NCI-H526 (cell line): ENCODE measurements around the gene CARS2.
"Not testable (repeated sequence)": the region's sequence is repeated elsewhere in the genome, so short reads cannot be mapped to it uniquely, and the experiment has no call there.

ENCODE experiments used
- DNase-seq, 2 experiments: peaks; one replicate each; lab custom pipeline; 2025; lab: John Stamatoyannopoulos, UW

Gene CARS2

DNA sequence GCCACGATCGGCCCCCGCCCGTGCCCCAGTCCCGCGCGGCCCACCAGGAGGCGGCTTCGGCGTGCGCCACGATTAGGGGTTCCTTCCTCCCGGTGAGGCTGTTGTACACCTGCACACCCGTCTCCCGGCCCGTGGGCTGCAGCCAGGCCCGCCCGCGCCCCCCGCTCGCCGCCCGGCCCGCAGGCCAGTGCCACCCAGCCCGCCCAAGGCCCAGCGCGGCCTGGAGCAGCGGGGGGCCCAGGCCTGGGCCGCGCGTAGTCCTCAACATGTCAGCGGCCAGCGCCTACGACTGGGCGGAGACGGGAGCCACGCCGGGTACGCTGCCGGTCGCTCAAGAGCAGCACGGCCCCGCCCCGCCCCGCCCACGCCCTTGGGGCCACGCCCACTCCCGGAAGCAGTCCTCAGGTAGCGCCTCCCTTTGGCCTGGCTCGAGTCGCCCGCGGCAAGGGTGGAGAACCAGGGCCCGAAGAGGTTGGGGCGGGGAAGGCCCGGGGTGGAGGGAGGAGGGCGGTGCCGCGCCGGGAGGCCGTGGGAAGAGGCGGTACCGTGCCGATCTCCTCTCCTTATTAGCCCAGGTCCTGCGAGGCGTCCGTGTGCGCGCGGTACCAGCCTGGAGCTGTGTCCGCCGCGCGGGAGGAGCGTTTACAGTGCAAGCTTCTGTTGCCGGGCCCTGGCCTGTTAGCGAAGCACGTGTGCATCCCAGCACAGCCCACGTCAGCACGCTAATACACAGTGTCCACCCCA is at the start of gene CARS2:
TSS of gene CARS2 (minus strand) at position 291 of the 744 bp plus-strand sequence. CDS start at position 268, 23 bp downstream.
- peak; percentile 97 to 99 for DNase-seq

DNA sequence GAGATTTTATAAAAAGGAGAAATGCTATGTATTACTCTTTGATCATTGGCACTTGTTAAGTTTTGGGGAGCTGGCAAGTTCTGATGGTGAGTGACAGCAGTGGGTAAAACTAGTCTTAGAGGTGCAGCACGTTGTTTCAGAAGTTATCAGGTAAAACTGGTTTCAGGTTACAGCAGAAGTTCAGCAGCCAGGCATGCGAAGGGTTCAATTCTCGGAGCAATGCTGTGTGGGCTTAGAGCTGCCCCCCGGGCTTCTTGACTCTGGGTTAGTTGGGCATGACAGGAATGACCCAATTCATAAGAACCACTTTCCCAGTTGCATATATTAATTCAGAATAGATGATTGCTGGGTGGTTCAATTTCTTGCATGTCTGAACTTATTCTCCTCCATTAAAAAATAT is 42.4 kb upstream of the CARS2 start:
- no peak for DNase-seq

DNA sequence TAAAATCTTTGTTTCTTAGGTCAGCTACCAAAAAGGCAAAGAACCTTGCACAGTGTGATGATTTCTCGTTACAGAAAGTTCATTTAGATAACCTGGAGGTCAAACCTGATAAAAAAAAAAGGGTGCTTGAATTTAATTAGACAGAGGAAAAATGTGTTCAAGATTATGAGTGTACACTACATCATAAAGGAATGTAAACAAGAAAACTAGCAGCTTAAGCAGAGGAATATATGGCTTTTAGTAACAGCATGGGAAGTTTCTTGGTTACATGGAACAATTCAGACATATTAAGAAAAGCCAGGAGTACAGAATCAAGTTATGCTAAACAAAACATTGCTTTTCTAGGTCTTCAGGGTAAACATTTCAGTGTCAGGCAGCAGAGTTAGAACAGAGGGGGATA is 40.5 kb upstream of the CARS2 start:
- no peak for DNase-seq

DNA sequence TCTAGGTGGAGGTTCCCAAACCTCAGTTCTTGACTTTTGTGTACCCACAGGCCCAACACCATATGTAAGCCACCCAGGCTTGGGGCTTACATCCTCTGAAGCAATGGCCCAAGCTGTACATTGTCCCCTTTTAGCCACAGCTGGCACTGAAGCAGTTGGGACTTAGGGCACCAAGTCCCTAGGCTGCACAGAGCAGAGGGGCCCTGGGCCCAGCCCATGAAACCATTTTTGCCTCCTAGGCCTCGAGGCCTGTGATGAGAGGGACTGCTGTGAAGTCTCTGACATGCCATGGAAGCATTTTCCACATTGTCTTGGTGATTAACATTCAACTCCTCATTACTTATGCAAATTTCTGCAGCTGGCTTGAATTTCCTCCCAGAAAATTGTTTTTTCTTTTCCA is 37.8 kb upstream of the CARS2 start:
- no peak for DNase-seq

DNA sequence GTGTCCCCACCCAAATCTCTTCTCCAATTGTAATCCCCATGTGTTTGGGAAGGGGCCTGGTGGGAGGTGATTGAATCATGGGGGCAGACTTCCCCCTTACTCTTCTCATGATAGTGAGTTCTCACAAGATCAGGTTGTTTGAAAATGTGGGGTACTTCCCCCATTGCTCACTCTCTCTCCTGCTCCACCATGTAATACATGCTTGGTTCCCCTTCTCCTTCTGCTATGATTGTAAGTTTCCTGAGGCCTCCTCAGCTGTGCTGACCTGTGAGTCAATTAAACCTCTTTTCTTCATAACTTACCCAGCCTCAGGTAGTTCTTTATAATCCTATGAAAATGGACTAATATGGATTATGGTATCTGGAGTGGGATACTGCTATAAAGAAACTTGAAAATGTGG is 31.6 kb upstream of the CARS2 start:
- DNase-seq = no peak

DNA sequence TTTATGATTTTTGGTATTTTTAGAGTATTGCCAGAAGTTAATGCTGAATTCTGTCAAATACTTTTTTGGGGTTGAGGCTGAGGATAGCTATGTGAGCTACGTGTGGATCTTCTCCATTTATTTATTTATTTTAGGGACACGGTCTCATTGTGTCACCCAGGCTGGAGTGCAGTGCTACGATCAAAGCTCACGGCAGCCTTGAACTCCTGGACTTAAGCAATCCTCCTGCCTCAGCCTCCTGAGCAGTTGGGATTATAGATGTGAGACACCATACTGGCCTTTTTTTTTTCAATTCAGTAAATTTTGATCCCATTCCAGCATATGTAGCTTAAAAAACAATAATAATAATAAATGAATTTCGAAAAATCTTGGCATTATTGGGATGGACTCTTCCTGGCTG is 28.6 kb upstream of the CARS2 start:
- no peak for DNase-seq

- DNase-seq = no peak
These were observed 25.2 kb upstream of the CARS2 start for GRCh38 chr13:110731072-110731471.

DNA sequence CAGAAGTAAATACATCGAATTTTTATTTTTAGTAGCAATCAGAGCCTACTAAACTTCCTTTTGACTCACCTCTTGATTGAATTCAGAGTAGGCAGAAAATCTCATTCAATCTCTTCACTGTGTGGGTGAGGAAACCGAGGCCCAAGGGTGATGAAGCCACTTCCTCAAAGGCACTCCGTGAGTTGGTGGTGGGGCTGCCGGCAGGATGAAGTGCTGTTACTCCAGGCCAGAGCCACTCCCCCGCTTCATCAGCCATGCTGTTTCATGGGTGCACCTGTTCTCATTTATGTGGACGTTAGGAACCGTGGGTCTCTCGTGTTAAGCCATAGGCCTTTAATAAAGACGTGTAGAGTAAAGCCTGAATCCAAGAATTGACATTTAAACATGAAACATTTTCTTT is 20.8 kb upstream of the CARS2 start:
- DNase-seq = peak in 1 of 2 experiments; percentile 13

DNA sequence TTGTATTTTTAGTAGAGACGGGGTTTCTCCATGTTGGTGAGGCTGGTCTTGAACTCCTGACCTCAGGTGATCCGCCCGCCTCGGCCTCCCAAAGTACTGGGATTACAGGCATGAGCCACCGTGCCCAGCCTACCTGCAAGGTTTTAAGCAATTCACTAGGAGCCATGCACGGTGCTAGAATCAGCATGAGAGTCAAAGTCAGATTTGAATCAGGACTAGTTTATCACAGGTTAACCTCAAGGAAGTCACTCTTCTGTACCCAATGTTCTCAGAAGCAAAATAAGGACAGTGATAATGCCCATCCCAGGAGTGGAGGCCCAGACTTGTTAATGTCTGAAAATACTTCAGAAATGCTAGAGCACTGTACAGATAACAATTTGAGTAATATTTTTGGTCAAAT is 20.2 kb upstream of the CARS2 start:
- not testable (repeated sequence) for DNase-seq

DNA sequence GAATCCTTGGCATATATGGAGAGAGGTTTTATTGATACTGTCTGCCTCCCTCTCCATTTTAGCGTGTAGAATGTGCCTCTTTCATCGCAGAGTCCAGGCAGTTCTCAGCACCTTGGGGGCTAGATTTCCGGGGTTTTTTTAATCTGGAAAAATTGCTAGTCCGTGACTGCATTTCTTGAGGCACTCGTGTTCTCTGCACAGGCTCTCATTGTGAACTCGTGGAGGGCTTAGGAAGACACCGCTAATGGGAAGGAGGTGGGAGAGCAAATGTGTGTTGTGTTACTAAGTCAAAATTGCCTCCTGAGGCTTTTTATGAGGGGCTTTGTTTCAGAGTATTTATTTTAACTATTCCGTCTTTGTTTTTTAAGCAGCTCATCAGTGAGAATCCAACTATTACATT is 17.7 kb upstream of the CARS2 start:
- DNase-seq = no peak

DNA sequence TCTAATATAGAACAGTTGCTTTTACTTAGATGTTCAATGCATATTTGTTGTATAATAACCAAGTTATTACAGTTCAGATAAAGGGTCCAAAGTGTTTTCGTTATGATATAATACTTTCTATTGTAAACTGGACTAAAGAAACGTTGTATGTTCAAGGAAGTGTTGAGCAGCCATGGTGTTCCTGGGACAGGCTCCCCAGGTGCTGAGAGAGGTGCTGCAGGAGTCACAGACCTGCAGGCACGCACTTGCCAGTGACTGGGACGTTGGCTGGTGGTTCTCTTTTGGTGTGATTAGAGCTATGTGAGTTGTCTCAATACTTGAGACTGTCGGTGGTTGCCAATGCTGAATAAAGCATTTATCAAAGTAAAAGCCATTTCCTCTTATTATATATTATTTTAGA is 17.1 kb upstream of the CARS2 start:
- DNase-seq = no peak

DNA sequence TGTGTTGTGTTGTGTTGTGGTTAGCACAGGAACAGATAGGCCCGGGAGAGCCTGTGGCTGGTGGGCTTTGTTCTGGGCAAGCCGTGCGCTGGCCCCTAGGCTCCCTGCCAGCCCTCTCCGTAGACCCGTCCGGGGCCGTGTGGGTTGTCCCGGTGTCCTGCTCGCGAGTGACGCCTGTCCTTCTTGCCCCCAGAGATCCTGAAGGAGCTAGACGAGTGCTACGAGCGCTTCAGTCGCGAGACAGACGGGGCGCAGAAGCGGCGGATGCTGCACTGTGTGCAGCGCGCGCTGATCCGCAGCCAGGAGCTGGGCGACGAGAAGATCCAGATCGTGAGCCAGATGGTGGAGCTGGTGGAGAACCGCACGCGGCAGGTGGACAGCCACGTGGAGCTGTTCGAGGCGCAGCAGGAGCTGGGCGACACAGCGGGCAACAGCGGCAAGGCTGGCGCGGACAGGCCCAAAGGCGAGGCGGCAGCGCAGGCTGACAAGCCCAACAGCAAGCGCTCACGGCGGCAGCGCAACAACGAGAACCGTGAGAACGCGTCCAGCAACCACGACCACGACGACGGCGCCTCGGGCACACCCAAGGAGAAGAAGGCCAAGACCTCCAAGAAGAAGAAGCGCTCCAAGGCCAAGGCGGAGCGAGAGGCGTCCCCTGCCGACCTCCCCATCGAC is 13.3 kb upstream of the CARS2 start:
- no peak for DNase-seq

DNA sequence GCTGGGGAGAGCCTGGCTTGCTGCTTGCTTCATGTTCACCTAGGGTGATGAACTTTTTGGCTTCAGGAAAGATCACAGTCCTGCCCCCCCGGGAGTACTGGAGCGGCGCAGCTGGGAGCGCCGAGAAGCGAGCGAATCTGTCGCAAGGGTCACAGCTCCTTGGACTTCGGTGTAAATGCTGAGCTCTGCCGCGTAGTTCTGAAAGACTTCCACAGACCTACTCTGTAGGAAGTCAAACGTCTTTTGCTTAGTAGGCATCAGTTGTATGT is 10.3 kb upstream of the CARS2 start:
- peak in 1 of 2 experiments; percentile 62 for DNase-seq

GRCh38 chr13:110715395-110716246 is 9.7 kb upstream of the CARS2 start:
- DNase-seq = peak; percentile 100

- DNase-seq = peak; percentile 75 to 81
These were observed 9.0 kb upstream of the CARS2 start for GRCh38 chr13:110714797-110715394.

DNA sequence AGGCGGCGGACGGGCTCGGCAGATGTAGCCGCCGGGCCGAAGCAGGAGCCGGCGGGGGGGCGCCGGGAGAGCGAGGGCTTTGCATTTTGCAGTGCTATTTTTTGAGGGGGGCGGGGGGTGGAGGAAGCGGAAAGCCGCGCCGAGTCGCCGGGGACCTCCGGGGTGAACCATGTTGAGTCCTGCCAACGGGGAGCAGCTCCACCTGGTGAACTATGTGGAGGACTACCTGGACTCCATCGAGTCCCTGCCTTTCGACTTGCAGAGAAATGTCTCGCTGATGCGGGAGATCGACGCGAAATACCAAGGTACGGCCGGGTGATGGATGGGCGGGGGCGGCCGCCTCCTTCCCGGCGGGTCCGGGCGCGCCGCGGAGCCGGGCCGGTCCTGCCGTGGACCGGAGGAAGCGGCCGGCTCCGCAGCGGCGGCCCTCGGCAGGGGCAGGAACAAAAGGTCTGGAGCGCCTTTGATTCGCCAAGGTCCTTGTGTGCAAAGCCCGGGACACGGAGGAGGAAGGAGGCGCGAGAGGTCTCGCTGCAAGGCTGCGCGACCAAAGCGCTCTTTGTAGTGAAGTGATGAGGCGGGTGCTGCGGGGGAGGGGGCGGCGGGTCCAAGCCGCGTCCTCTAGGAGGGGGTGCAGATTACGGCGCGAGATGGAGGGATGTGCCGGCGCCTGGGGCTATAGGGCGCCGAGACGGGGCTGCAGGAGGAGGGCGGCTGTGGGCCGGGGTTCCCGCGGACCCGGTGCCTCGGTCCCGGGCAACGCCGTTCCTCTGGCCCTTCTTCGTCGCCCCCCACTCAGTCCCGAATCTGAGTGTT is 8.3 kb upstream of the CARS2 start:
- DNase-seq = peak in 1 of 2 experiments; percentile 79

DNA sequence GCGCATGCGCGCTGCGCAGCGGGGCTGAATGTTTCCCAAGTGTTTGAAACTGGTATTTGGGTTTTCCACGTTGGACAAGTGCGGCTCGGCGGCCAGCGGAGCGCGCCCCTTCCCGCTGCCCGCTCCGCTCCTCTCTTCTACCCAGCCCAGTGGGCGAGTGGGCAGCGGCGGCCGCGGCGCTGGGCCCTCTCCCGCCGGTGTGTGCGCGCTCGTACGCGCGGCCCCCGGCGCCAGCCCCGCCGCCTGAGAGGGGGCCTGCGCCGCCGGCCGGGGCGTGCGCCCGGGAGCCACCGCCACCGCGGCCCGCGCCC is 7.7 kb upstream of the CARS2 start, which contains the start of gene ING1:
TSS of gene ING1 (plus strand) at position 59 of the 311 bp plus-strand sequence. CDS start 450 bp downstream, outside the sequence.
- DNase-seq = no peak

- DNase-seq = peak; percentile 100
These were observed 7.1 kb upstream of the CARS2 start for GRCh38 chr13:110712849-110713641.

DNA sequence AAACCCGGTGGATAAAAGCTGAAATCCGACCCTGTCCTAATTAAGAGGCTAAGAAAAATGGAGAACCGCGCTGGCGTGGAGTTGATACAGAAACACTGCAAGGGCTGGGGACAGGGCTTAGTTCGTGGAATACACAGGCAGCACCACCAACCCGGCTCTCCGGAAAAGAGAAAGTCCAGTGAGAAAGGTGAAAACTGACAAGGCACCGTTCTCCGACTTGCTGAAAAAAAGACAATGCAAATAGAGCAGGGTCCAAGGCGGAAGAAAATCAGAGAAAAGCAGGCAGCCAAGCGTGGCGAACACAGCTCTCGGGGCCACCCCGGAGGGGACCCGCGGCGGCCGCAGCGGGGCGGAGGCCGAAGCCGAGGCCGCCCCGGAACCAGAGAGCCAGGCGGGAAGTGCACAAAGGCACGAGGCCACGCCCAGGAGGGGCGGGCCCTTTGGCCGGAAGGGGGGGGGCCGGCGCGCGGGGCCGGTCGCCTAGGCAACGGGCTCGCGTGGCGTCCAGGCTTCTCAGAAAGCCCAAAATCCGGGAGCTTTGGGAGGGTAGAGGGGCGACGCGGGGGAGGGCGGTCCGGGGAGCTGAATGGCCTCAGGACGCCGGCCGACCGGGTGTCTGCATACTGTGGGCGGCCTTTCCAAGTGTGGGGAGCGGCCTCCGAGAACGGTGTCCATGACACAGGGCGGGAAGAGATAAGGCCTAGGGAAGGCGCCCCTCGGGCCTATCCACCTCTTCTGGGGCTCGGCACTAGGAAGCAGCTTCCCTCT is 6.3 kb upstream of the CARS2 start:
- peak; percentile 79 to 96 for DNase-seq
